ENCODE data around the gene PRELID2.

- TF ChIP-seq, protein P1, sequence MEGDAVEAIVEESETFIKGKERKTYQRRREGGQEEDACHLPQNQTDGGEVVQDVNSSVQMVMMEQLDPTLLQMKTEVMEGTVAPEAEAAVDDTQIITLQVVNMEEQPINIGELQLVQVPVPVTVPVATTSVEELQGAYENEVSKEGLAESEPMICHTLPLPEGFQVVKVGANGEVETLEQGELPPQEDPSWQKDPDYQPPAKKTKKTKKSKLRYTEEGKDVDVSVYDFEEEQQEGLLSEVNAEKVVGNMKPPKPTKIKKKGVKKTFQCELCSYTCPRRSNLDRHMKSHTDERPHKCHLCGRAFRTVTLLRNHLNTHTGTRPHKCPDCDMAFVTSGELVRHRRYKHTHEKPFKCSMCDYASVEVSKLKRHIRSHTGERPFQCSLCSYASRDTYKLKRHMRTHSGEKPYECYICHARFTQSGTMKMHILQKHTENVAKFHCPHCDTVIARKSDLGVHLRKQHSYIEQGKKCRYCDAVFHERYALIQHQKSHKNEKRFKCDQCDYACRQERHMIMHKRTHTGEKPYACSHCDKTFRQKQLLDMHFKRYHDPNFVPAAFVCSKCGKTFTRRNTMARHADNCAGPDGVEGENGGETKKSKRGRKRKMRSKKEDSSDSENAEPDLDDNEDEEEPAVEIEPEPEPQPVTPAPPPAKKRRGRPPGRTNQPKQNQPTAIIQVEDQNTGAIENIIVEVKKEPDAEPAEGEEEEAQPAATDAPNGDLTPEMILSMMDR (IDR thresholded peaks at IDR 0.05; ENCODE audit: low read depth, low read length) = no peak
- TF ChIP-seq EZH2phosphoT487 (IDR thresholded peaks at IDR 0.05; ENCODE audit: low read depth) = no peak
These were observed 38.8 kb downstream of the PRELID2 start for GRCh38 chr5:145796318-145796717.

Measured in OCI-LY3 (cell line).